ENCODE measurements around the gene TGFBR2.
A peak's percentile ranks its signal among the peaks of the same experiment; 100 is the strongest.

TGFBR2 gene

GRCh38 chr3:30673425-30674341, 67.3 kb downstream of the TGFBR2 start:
- DNase-seq (ENCODE audit: low read depth in 2 of 2): no peak

- no peak for DNase-seq (ENCODE audit: low read depth in 2 of 2)
Measured at GRCh38 chr3:30675006-30675405, 68.6 kb downstream of the TGFBR2 start.

GRCh38 chr3:30675774-30676173, 69.4 kb downstream of the TGFBR2 start:
- DNase-seq (ENCODE audit: low read depth in 2 of 2): no peak

GRCh38 chr3:30676424-30677346, 70.3 kb downstream of the TGFBR2 start:
- DNase-seq (ENCODE audit: low read depth in 2 of 2): no peak

- no peak for DNase-seq (ENCODE audit: low read depth in 2 of 2)
Measured at GRCh38 chr3:30677347-30677685, 70.9 kb downstream of the TGFBR2 start.

- DNase-seq (ENCODE audit: low read depth in 2 of 2): no peak
Measured at GRCh38 chr3:30679045-30679444, 72.6 kb downstream of the TGFBR2 start.

- DNase-seq (ENCODE audit: low read depth in 2 of 2): peak; percentile 83 to 86
Measured at GRCh38 chr3:30680789-30681648, 74.6 kb downstream of the TGFBR2 start.

GRCh38 chr3:30681649-30682211, 75.3 kb downstream of the TGFBR2 start:
- DNase-seq (ENCODE audit: low read depth in 2 of 2): no peak

GRCh38 chr3:30682434-30683155, 76.2 kb downstream of the TGFBR2 start:
- no peak for DNase-seq (ENCODE audit: low read depth in 2 of 2)

GRCh38 chr3:30683769-30684168, 77.4 kb downstream of the TGFBR2 start:
- DNase-seq (ENCODE audit: low read depth in 2 of 2): no peak

- DNase-seq (ENCODE audit: low read depth in 2 of 2): no peak
Measured at GRCh38 chr3:30684356-30684755, 78.0 kb downstream of the TGFBR2 start.

GRCh38 chr3:30685267-30685667, 78.9 kb downstream of the TGFBR2 start:
- no peak for DNase-seq (ENCODE audit: low read depth in 2 of 2)

GRCh38 chr3:30686176-30686575, 79.8 kb downstream of the TGFBR2 start:
- no peak for DNase-seq (ENCODE audit: low read depth in 2 of 2)

- no peak for DNase-seq (ENCODE audit: low read depth in 2 of 2)
Measured at GRCh38 chr3:30686799-30687198, 80.4 kb downstream of the TGFBR2 start.

- DNase-seq (ENCODE audit: low read depth in 2 of 2): no peak
Measured at GRCh38 chr3:30687930-30688570, 81.6 kb downstream of the TGFBR2 start.

- DNase-seq (ENCODE audit: low read depth in 2 of 2): peak; percentile 37 to 41
Measured at GRCh38 chr3:30688776-30689641, 82.6 kb downstream of the TGFBR2 start.

- DNase-seq (ENCODE audit: low read depth in 2 of 2): no peak
Measured at GRCh38 chr3:30690199-30690598, 83.8 kb downstream of the TGFBR2 start.

GRCh38 chr3:30691249-30691880, 85.0 kb downstream of the TGFBR2 start:
- DNase-seq (ENCODE audit: low read depth in 2 of 2): no peak

- no peak for DNase-seq (ENCODE audit: low read depth in 2 of 2)
Measured at GRCh38 chr3:30691944-30692343, 85.5 kb downstream of the TGFBR2 start.

Data from fibroblast of skin of left quadriceps (primary cell).